GM23248 (cell line): ENCODE measurements around the gene PLEKHH1. TPM values are rescaled to one million over a fixed set of nuclear protein-coding genes. Genes with fewer than 3 reads are reported as not detected.

Source experiments
- DNase-seq: peaks from one replicate; pipeline ENCODE4 v3.0.0-alpha.2; 2015
- H2AFZ ChIP-seq: fragments of 200-600 bp; sonication (generic); 2 replicates; pipeline ENCODE4 v1.6.1; 2016; ENCODE audit warnings: antibody characterized with exemption
- H3F3A ChIP-seq: fragments of 200-600 bp; sonication (generic); 2 replicates; pipeline ENCODE4 v1.6.1; 2016; ENCODE audit warnings: mild to moderate bottlenecking, antibody characterized with exemption, mixed run types; ENCODE audit not compliant: insufficient read depth
- H3K27ac ChIP-seq: fragments of 200-600 bp; sonication (generic); 2 replicates; pipeline ENCODE4 v1.5.1; 2016; ENCODE audit warnings: mild to moderate bottlenecking
- H3K27me3 ChIP-seq: fragments of 200-600 bp; sonication (generic); replicated peaks from 2 replicates; pipeline ENCODE4 v1.6.1; 2016; ENCODE audit warnings: mild to moderate bottlenecking; ENCODE audit not compliant: insufficient read depth
- H3K36me3 ChIP-seq: fragments of 200-600 bp; sonication (generic); 2 replicates; pipeline ENCODE4 v1.6.1; 2016; ENCODE audit warnings: low read depth, mild to moderate bottlenecking
- H3K4me1 ChIP-seq: fragments of 200-600 bp; sonication (generic); 2 replicates; pipeline ENCODE4 v1.6.1; 2016; ENCODE audit warnings: mild to moderate bottlenecking; ENCODE audit not compliant: insufficient read depth
- H3K4me2 ChIP-seq: fragments of 200-600 bp; sonication (generic); one replicate; pipeline ENCODE4 v1.6.1; 2016; ENCODE audit warnings: mild to moderate bottlenecking; ENCODE audit not compliant: unreplicated experiment
- H3K4me3 ChIP-seq: fragments of 200-600 bp; sonication (generic); 2 replicates; pipeline ENCODE4 v1.5.1; 2016; ENCODE audit warnings: mild to moderate bottlenecking
- H3K79me2 ChIP-seq: fragments of 200-600 bp; sonication (generic); 2 replicates; pipeline ENCODE4 v1.6.1; 2016; ENCODE audit warnings: mild to moderate bottlenecking; ENCODE audit not compliant: insufficient read depth
- H3K9ac ChIP-seq: fragments of 200-600 bp; sonication (generic); 2 replicates; pipeline ENCODE4 v1.6.1; 2016; ENCODE audit warnings: mild to moderate bottlenecking
- H3K9me2 ChIP-seq: fragments of 200-600 bp; sonication (generic); 2 replicates; pipeline ENCODE4 v1.6.1; 2016; ENCODE audit warnings: mixed run types, mild to moderate bottlenecking, moderate library complexity; ENCODE audit not compliant: insufficient read depth
- H3K9me3 ChIP-seq: fragments of 200-600 bp; sonication (generic); one replicate; pipeline ENCODE4 v1.6.1; 2017; ENCODE audit warnings: low read depth
- H4K20me1 ChIP-seq: fragments of 200-600 bp; sonication (generic); 2 replicates; pipeline ENCODE4 v1.6.0; 2016; ENCODE audit not compliant: insufficient read depth
- EZH2 ChIP-seq: fragments of 200-600 bp; sonication (generic); IDR thresholded peaks from 2 replicates; pipeline ENCODE4 v1.6.1; 2018; ENCODE audit warnings: antibody characterized with exemption, mild to moderate bottlenecking; ENCODE audit not compliant: insufficient read depth, poor library complexity, severe bottlenecking
- EZH2phosphoT487 ChIP-seq: fragments of 200-600 bp; sonication (generic); IDR thresholded peaks from 2 replicates; pipeline ENCODE4 v1.6.1; 2018; ENCODE audit warnings: antibody characterized with exemption, moderate library complexity, mild to moderate bottlenecking, low read depth; ENCODE audit not compliant: insufficient read depth
- WGBS, 2 experiments: methylation state at CpG; one replicate each; pipeline ENCODE4 v1.1.6; 2015 to 2017; ENCODE audit warnings: low lambda C conversion rate in 2 of 2, low coverage in 1 of 2; ENCODE audit errors: missing lambda C conversion rate in 2 of 2; 5-methylcytosine and 5-hydroxymethylcytosine counted together
- in situ Hi-C: fragments of 300-500 bp; cut with MboI; formaldehyde crosslinking; loops from 2 replicates; pipeline ENCODE4 v1.15.0; 2020
- polyA plus RNA-seq: library from polyadenylated mRNA; unstranded; fragments of >200 nt; fragmentation: Nextera tagmentation; extraction: Ambion mirVana; gene quantifications from 2 replicates; pipeline ENCODE4 v1.2.1, GENCODE V29; 2016
- total RNA-seq: library from RNA; depleted of rRNA; stranded (reverse); fragments of >200 nt; shearing (Covaris generic); gene quantifications from 2 replicates; pipeline ENCODE4 v1.2.3, GENCODE V29; 2014

PLEKHH1 gene
- total and polyA plus RNA-seq, 2 experiments from 2014 or later, result under 0.01 to 0.13 TPM

- TF ChIP-seq EZH2, result no peak
- no peak for TF ChIP-seq EZH2phosphoT487
- Histone ChIP-seq H3K4me1 (no peaks in the 10 kb centered on the region), H2AFZ (no peak overlapping the region), H4K20me1 (no peaks in the 10 kb centered on the region), H3K4me2 (no peak overlapping the region), H3K9ac (no peak overlapping the region), H3K9me3 (no peaks in the 10 kb centered on the region), H3F3A (no peaks in the 10 kb centered on the region), H3K27me3 (no peaks in the 10 kb centered on the region), H3K9me2 (no peaks in the 10 kb centered on the region), H3K79me2 (no peaks in the 10 kb centered on the region), H3K4me3 (no peak overlapping the region), H3K27ac (no peak overlapping the region), H3K36me3 (no peaks in the 10 kb centered on the region)
- WGBS, 2 experiments, result 58 to 63% methylated on average over 15 of the region's 15 CpGs
- in situ Hi-C loops, result no loop called here
- DNase-seq, result no peak
Observed at GRCh38 chr14:67573228-67574010, 40.3 kb downstream of the PLEKHH1 start.

DNA sequence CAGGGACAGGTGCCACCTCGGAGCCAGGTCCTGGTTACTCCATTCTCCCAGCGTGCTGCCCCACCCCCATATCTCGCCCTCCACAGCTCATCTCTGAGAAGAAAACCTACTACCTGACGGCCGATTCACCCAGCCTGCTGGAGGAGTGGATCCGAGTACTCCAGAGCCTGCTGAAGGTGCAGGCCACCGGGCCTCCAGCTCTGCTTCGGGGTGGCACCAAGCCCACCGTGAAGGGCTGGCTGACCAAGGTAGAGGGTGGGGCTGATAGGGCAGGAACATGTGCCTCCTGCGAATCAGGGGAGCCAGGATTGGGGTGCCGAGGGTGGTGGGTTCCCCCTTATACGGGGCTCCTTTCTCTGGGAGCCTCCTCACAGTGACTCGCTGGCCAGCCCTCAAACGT is 41.1 kb downstream of the PLEKHH1 start:
- in situ Hi-C loops, result no loop called here
- 62 to 66% methylated on average over 13 to 14 of the region's 14 CpGs for WGBS, 2 experiments
- no peak overlapping the region for H3K9ac ChIP-seq

GRCh38 chr14:67574806-67575205 is 41.7 kb downstream of the PLEKHH1 start:
- Histone ChIP-seq H4K20me1 (no peaks in the 10 kb centered on the region), H3K27me3 (no peaks in the 10 kb centered on the region), H3K4me3 (no peak overlapping the region), H3K36me3 (no peaks in the 10 kb centered on the region), H3K9me3 (no peaks in the 10 kb centered on the region), H3K4me2 (no peak overlapping the region), H3F3A (no peaks in the 10 kb centered on the region), H3K9ac (no peak overlapping the region), H3K79me2 (no peaks in the 10 kb centered on the region), H3K4me1 (no peaks in the 10 kb centered on the region), H3K9me2 (no peaks in the 10 kb centered on the region), H3K27ac (no peak overlapping the region), H2AFZ (no peak overlapping the region)
- DNase-seq, result no peak
- WGBS, 2 experiments, result 51 to 57% methylated on average over 5 to 7 of the region's 7 CpGs
- no peak for TF ChIP-seq EZH2
- TF ChIP-seq EZH2phosphoT487, result no peak
- in situ Hi-C loops, result no loop called here

More for the DNA sequence above, 41.1 kb downstream of the PLEKHH1 start:
- no peak for DNase-seq
- no peaks in the 10 kb centered on the region for H3K27me3 ChIP-seq
- no peak overlapping the region for H2AFZ ChIP-seq
- no peaks in the 10 kb centered on the region for H3K36me3 ChIP-seq
- H3K4me2 ChIP-seq, result no peak overlapping the region
- TF ChIP-seq EZH2, result no peak
- no peak for TF ChIP-seq EZH2phosphoT487
- no peaks in the 10 kb centered on the region for H3F3A ChIP-seq
- no peaks in the 10 kb centered on the region for H3K9me2 ChIP-seq
- H3K9me3 ChIP-seq, result no peaks in the 10 kb centered on the region
- H4K20me1 ChIP-seq, result no peaks in the 10 kb centered on the region
- no peak overlapping the region for H3K27ac ChIP-seq
- no peaks in the 10 kb centered on the region for H3K4me1 ChIP-seq
- H3K4me3 ChIP-seq, result no peak overlapping the region
- no peaks in the 10 kb centered on the region for H3K79me2 ChIP-seq

- TF ChIP-seq EZH2, result no peak
- no peak for TF ChIP-seq EZH2phosphoT487
- no peak overlapping the region for H3K27ac ChIP-seq
- H3K27me3 ChIP-seq, result no peaks in the 10 kb centered on the region
- no peaks in the 10 kb centered on the region for H3K4me1 ChIP-seq
- no peaks in the 10 kb centered on the region for H3K9me2 ChIP-seq
- H2AFZ ChIP-seq, result no peak overlapping the region
- in situ Hi-C loops, result no loop called here
- H3K4me3 ChIP-seq, result no peak overlapping the region
- 66 to 73% methylated on average over 9 of the region's 9 CpGs for WGBS, 2 experiments
- H4K20me1 ChIP-seq, result no peaks in the 10 kb centered on the region
- H3K4me2 ChIP-seq, result no peak overlapping the region
- no peak for DNase-seq
- H3K9ac ChIP-seq, result no peak overlapping the region
- no peaks in the 10 kb centered on the region for H3K36me3 ChIP-seq
- H3K9me3 ChIP-seq, result no peaks in the 10 kb centered on the region
- H3F3A ChIP-seq, result no peaks in the 10 kb centered on the region
- H3K79me2 ChIP-seq, result no peaks in the 10 kb centered on the region
Observed at GRCh38 chr14:67575684-67576083, 42.6 kb downstream of the PLEKHH1 start.
